Fibroblast of skin of left quadriceps (primary cell): ENCODE data around the gene FBXW4.

Source experiments
- DNase-seq, 2 experiments: peaks; one replicate each; pipeline ENCODE4 v3.0.0-alpha.2; 2013; ENCODE audit warnings: low read depth in 2 of 2

The FBXW4 gene

GRCh38 chr10:101566333-101567164 lies 128.4 kb downstream of the FBXW4 start:
- no peak for DNase-seq

GRCh38 chr10:101565936-101566332 lies 129.0 kb downstream of the FBXW4 start:
- DNase-seq: no peak

- no peak for DNase-seq
Observed at GRCh38 chr10:101565370-101565900, 129.5 kb downstream of the FBXW4 start.

- DNase-seq: no peak
Observed at GRCh38 chr10:101564490-101564991, 130.4 kb downstream of the FBXW4 start.

GRCh38 chr10:101563497-101564040 lies 131.4 kb downstream of the FBXW4 start:
- DNase-seq: no peak

- no peak for DNase-seq
Observed at GRCh38 chr10:101563007-101563406, 132.0 kb downstream of the FBXW4 start.

- DNase-seq: no peak
Observed at GRCh38 chr10:101562231-101562630, 132.7 kb downstream of the FBXW4 start.

- no peak for DNase-seq
Observed at GRCh38 chr10:101561068-101561915, 133.7 kb downstream of the FBXW4 start.
